Caco-2 (cell line): ENCODE results near the gene RPS6KA3. TPM values are rescaled to one million over a fixed set of nuclear protein-coding genes. Genes with fewer than 3 reads are reported as not detected.

ENCODE experiments used
- BruUV-seq: library from RNA; stranded (reverse); fragments of 400-500 nt; replicated peaks from 2 replicates; lab custom pipeline; 2021; lab: Mats Ljungman, UMichigan
- CTCF ChIA-PET: fragments of 300-600 bp; sonication (Branson Sonifier 250); formaldehyde crosslinking; loops from one replicate; lab custom pipeline; 2022; ENCODE audit warnings: antibody characterized with exemption; lab: Charles Lee
- POLR2A ChIA-PET: fragments of 300-600 bp; sonication (Branson Sonifier 250); formaldehyde crosslinking; loops from one replicate; lab custom pipeline; 2022; ENCODE audit warnings: antibody characterized with exemption; lab: Charles Lee
- DNase-seq, 2 experiments: peaks; one replicate each; pipeline versions ENCODE4 v3.0.0 to v3.0.0-alpha.2; 2020 to 2022
- H3K27me3 ChIP-seq: replicated peaks from 2 replicates; pipeline ENCODE4 v1.6.0; 2011; ENCODE audit warnings: low read length; ENCODE audit not compliant: control insufficient read depth, insufficient read depth
- H3K36me3 ChIP-seq: 2 replicates; pipeline ENCODE4 v1.5.1; 2011; ENCODE audit warnings: low read length; ENCODE audit not compliant: control insufficient read depth, insufficient read depth
- H3K4me1 ChIP-seq: fragments of 250-450 bp; sonication (Bioruptor Pico); 2 replicates; pipeline ENCODE4 v1.5.1; 2020; ENCODE audit warnings: mild to moderate bottlenecking
- H3K4me3 ChIP-seq: 2 replicates; pipeline ENCODE4 v1.5.1; 2011; ENCODE audit warnings: low read depth, mild to moderate bottlenecking, control low read depth, low read length
- H3K9me3 ChIP-seq: fragments of 250-450 bp; sonication (Bioruptor Pico); 2 replicates; pipeline ENCODE4 v1.5.1; 2020; ENCODE audit warnings: mild to moderate bottlenecking, moderate library complexity
- H3K27ac Mint-ChIP-seq: one replicate; pipeline ENCODE4 v1.8.0; 2022; ENCODE audit warnings: mixed read lengths; ENCODE audit not compliant: unreplicated experiment
- H3K27me3 Mint-ChIP-seq: one replicate; pipeline ENCODE4 v1.8.0; 2022; ENCODE audit warnings: mixed read lengths; ENCODE audit not compliant: insufficient read depth, unreplicated experiment
- H3K36me3 Mint-ChIP-seq: one replicate; pipeline ENCODE4 v1.8.0; 2022; ENCODE audit warnings: mild to moderate bottlenecking, mixed read lengths; ENCODE audit not compliant: insufficient read depth, unreplicated experiment
- H3K4me1 Mint-ChIP-seq: one replicate; pipeline ENCODE4 v1.8.0; 2022; ENCODE audit warnings: low read depth, mixed read lengths; ENCODE audit not compliant: unreplicated experiment
- H3K4me3 Mint-ChIP-seq: one replicate; pipeline ENCODE4 v1.8.0; 2022; ENCODE audit warnings: mild to moderate bottlenecking, moderate library complexity, mixed read lengths; ENCODE audit not compliant: unreplicated experiment
- H3K9me3 Mint-ChIP-seq: one replicate; pipeline ENCODE4 v1.8.0; 2022; ENCODE audit warnings: mixed read lengths; ENCODE audit not compliant: unreplicated experiment
- CTCF ChIP-seq, 2 experiments: fragments of 200-600 bp in 1 of 2; IDR thresholded peaks; 1 replicate in 1 of 2; 2 replicates in 1 of 2; pipeline versions ENCODE4 v1.5.1 to v1.8.0; 2011 to 2022; ENCODE audit warnings: antibody characterized with exemption in 1 of 2, control low read depth in 1 of 2, inconsistent platforms in 1 of 2, low read depth in 1 of 2, low read length in 1 of 2, mild to moderate bottlenecking in 1 of 2, moderate library complexity in 1 of 2; ENCODE audit not compliant: insufficient read depth in 1 of 2, severe bottlenecking in 1 of 2, unreplicated experiment in 1 of 2
- intact Hi-C: fragments of 100-400 bp; cut with micrococcal nuclease; formaldehyde crosslinking; loops from one replicate; pipeline ENCODE4 v1.10.0; 2022; ENCODE audit not compliant: unreplicated experiment
- total RNA-seq: library from RNA; stranded (reverse); gene quantifications from 2 replicates; pipeline ENCODE4 v1.2.3, GENCODE V29; 2022

Gene RPS6KA3
- total RNA-seq, 1 experiment from 2014 or later = 104 TPM

- H3K27me3 ChIP-seq = no peaks in the 10 kb centered on the region
- no peak overlapping the region for H3K4me3 ChIP-seq
- 0 out of 2 replicates have a peak, but pooled peaks cover 9% of the 10 kb centered on the region for H3K4me1 ChIP-seq
- CTCF ChIA-PET = no interaction called here
- POLR2A ChIA-PET = no interaction called here
- H3K9me3 Mint-ChIP-seq = no peaks in the 10 kb centered on the region
- peak overlapping the region; percentile 47 for H3K4me3 Mint-ChIP-seq
- BruUV-seq = no TSS peak
- H3K9me3 ChIP-seq = no peaks in the 10 kb centered on the region
- DNase-seq = no peak
- H3K36me3 ChIP-seq = no peaks in the 10 kb centered on the region
- H3K27me3 Mint-ChIP-seq = no peaks in the 10 kb centered on the region
- intact Hi-C loops = no loop called here
- H3K27ac Mint-ChIP-seq = peak overlapping the region; percentile 19
- no peak for TF ChIP-seq CTCF (IDR thresholded peaks at IDR 0.05; ENCODE audit: insufficient read depth in 1 of 2, low read depth in 1 of 2, low read length in 1 of 2, severe bottlenecking in 1 of 2, unreplicated experiment in 1 of 2)
- peaks cover 28% of the 10 kb centered on the region for H3K36me3 Mint-ChIP-seq
- H3K4me1 Mint-ChIP-seq = no peaks in the 10 kb centered on the region
Observed at GRCh38 chrX:20143111-20143510, 123.6 kb downstream of the RPS6KA3 start.

- no TSS peak for BruUV-seq
- H3K4me1 Mint-ChIP-seq = peaks cover under 1% of the 10 kb centered on the region
- peak within 1 kb of the TSS; percentile 91 for H3K27ac Mint-ChIP-seq
- Histone ChIP-seq H3K4me1 (peaks cover 11% of the 10 kb centered on the region; the same call in 1 of the 2 replicates), H3K36me3 (no peaks in the 10 kb centered on the region), H3K27me3 (no peaks in the 10 kb centered on the region), H3K9me3 (no peaks in the 10 kb centered on the region), H3K4me3 (peak within 1 kb of the TSS; percentile 60)
- DNase-seq = peak; percentile 95 to 97
- CTCF ChIA-PET = no interaction called here
- POLR2A ChIA-PET = interaction anchor here (0.5 to 0.6 kb wide), 3 partner anchors 9 to 22 kb away, joined by 3 to 9 read pairs (median 4); no protein-coding TSS in a partner anchor
- no peaks in the 10 kb centered on the region for H3K27me3 Mint-ChIP-seq
- intact Hi-C loops = no loop called here
- no peaks in the 10 kb centered on the region for H3K9me3 Mint-ChIP-seq
- TF ChIP-seq CTCF (IDR thresholded peaks at IDR 0.05; ENCODE audit: insufficient read depth in 1 of 2, low read depth in 1 of 2, low read length in 1 of 2, severe bottlenecking in 1 of 2, unreplicated experiment in 1 of 2) = no peak
- H3K4me3 Mint-ChIP-seq = peak within 1 kb of the TSS; percentile 77
- peaks cover 36% of the 10 kb centered on the region for H3K36me3 Mint-ChIP-seq
Observed at GRCh38 chrX:20141281-20142220, 125.2 kb downstream of the RPS6KA3 start, which contains the start of gene EIF1AX. TSS of gene EIF1AX (minus strand) at chrX:20141838. CDS start at chrX:20141640, 198 bp downstream.

- Mint-ChIP-seq H3K27ac (no peak overlapping the region), H3K4me3 (peak overlapping the region; percentile 77), H3K36me3 (peaks cover 47% of the 10 kb centered on the region), H3K9me3 (no peaks in the 10 kb centered on the region), H3K27me3 (no peaks in the 10 kb centered on the region), H3K4me1 (peaks cover 11% of the 10 kb centered on the region)
- no peak for DNase-seq
- ChIA-PET POLR2A (no interaction called here), CTCF (no interaction called here)
- no peaks in the 10 kb centered on the region for H3K9me3 ChIP-seq
- peaks cover 21% of the 10 kb centered on the region for H3K4me1 ChIP-seq
- BruUV-seq = TSS peak; percentile 43
- no peaks in the 10 kb centered on the region for H3K36me3 ChIP-seq
- no peak for TF ChIP-seq CTCF (IDR thresholded peaks at IDR 0.05; ENCODE audit: insufficient read depth in 1 of 2, low read depth in 1 of 2, low read length in 1 of 2, severe bottlenecking in 1 of 2, unreplicated experiment in 1 of 2)
- intact Hi-C loops = no loop called here
- H3K27me3 ChIP-seq = no peaks in the 10 kb centered on the region
- peak overlapping the region; percentile 60 for H3K4me3 ChIP-seq
Observed at GRCh38 chrX:20140420-20140819, 126.3 kb downstream of the RPS6KA3 start.
